HG03442 (cell line): Measurements from ENCODE around the gene MAGEB4.

Experiments used
- ATAC-seq: cut with Tn5 transposase; IDR thresholded peaks from one replicate; pipeline ENCODE4 v1.9.1; 2021; ENCODE audit warnings: mild to moderate bottlenecking, moderate library complexity; ENCODE audit not compliant: unreplicated experiment

Gene MAGEB4

GRCh38 chrX:30283456-30284200 lies 41.8 kb downstream of the MAGEB4 start:
- ATAC-seq: peak; percentile 50
